ENCODE data around the gene CYP27C1. TPM values are rescaled to one million over a fixed set of nuclear protein-coding genes. Genes with fewer than 3 reads are reported as not detected.
A peak's percentile ranks its signal among the peaks of the same experiment; 100 is the strongest.

CYP27C1 gene
- total RNA-seq, 4 donors from 2014 or later: 1.8 to 12.7 (median 2.9) TPM

GRCh38 chr2:127194447-127194846 lies 25.7 kb downstream of the CYP27C1 start:
- H3K4me3 ChIP-seq: no peak overlapping the region
- H3K27me3 ChIP-seq: no peaks in the 10 kb centered on the region
- H3K36me3 ChIP-seq: no peaks in the 10 kb centered on the region
- peak overlapping the region; percentile 60 for H3K27ac ChIP-seq
- H3K9me3 ChIP-seq: no peaks in the 10 kb centered on the region
- 83% methylated on average over 6 of the region's 6 CpGs for WGBS
- peaks cover 13% of the 10 kb centered on the region for H3K4me1 ChIP-seq
- TF ChIP-seq POLR2AphosphoS5 (IDR thresholded peaks at IDR 0.05) (no peak), EP300 (IDR thresholded peaks at IDR 0.05) (no peak)
- DNase-seq (ENCODE audit: low spot score in 2 of 2): peak in 1 of 2 donors; percentile 57

- Histone ChIP-seq H3K36me3 (no peaks in the 10 kb centered on the region), H3K4me1 (peaks cover 13% of the 10 kb centered on the region), H3K9me3 (no peaks in the 10 kb centered on the region), H3K27ac (peak overlapping the region; percentile 60), H3K27me3 (no peaks in the 10 kb centered on the region), H3K4me3 (no peak overlapping the region)
- TF ChIP-seq POLR2AphosphoS5 (IDR thresholded peaks at IDR 0.05) (no peak), CTCF (IDR thresholded peaks at IDR 0.05) (no peak), EP300 (IDR thresholded peaks at IDR 0.05) (no peak), POLR2A (IDR thresholded peaks at IDR 0.05) (no peak)
- DNase-seq (ENCODE audit: low spot score in 2 of 2): no peak
- 60% methylated on average over 5 of the region's 5 CpGs for WGBS
Measured at GRCh38 chr2:127193967-127194280, 26.2 kb downstream of the CYP27C1 start.

- Histone ChIP-seq H3K27me3 (no peaks in the 10 kb centered on the region), H3K4me1 (peaks cover 13% of the 10 kb centered on the region), H3K9me3 (no peaks in the 10 kb centered on the region), H3K27ac (peak overlapping the region; percentile 50), H3K4me3 (no peak overlapping the region), H3K36me3 (no peaks in the 10 kb centered on the region)
- peak in 1 of 2 donors; percentile 73 for DNase-seq (ENCODE audit: low spot score in 2 of 2)
- no peak for TF ChIP-seq CTCF (IDR thresholded peaks at IDR 0.05)
- no peak for TF ChIP-seq POLR2A (IDR thresholded peaks at IDR 0.05)
- 69% methylated on average over 24 of the region's 26 CpGs for WGBS
Measured at GRCh38 chr2:127193164-127193966, 26.7 kb downstream of the CYP27C1 start.

- WGBS: 89% methylated on average over 12 of the region's 13 CpGs
- DNase-seq (ENCODE audit: low spot score in 2 of 2): peak in 1 of 2 donors; percentile 69
- no peak overlapping the region for H3K27ac ChIP-seq
Measured at GRCh38 chr2:127191331-127192219, 28.5 kb downstream of the CYP27C1 start.

GRCh38 chr2:127188797-127189196 lies 31.3 kb downstream of the CYP27C1 start:
- no peaks in the 10 kb centered on the region for H3K27me3 ChIP-seq
- H3K27ac ChIP-seq: no peak overlapping the region
- TF ChIP-seq EP300 (IDR thresholded peaks at IDR 0.05): no peak
- no peak for TF ChIP-seq POLR2A (IDR thresholded peaks at IDR 0.05)
- no peak for TF ChIP-seq CTCF (IDR thresholded peaks at IDR 0.05)
- no peak for TF ChIP-seq POLR2AphosphoS5 (IDR thresholded peaks at IDR 0.05)
- H3K9me3 ChIP-seq: no peaks in the 10 kb centered on the region
- peaks cover 7% of the 10 kb centered on the region for H3K4me1 ChIP-seq
- peak in 1 of 2 donors; percentile 40 for DNase-seq (ENCODE audit: low spot score in 2 of 2)
- no peaks in the 10 kb centered on the region for H3K36me3 ChIP-seq
- no peak overlapping the region for H3K4me3 ChIP-seq
- 92% methylated on average over 8 of the region's 8 CpGs for WGBS

More at GRCh38 chr2:127191331-127192219, 28.5 kb downstream of the CYP27C1 start:
- TF ChIP-seq POLR2A (IDR thresholded peaks at IDR 0.05): no peak
- no peaks in the 10 kb centered on the region for H3K9me3 ChIP-seq
- no peaks in the 10 kb centered on the region for H3K27me3 ChIP-seq
- peaks cover 13% of the 10 kb centered on the region for H3K4me1 ChIP-seq
- H3K36me3 ChIP-seq: no peaks in the 10 kb centered on the region
- no peak overlapping the region for H3K4me3 ChIP-seq

GRCh38 chr2:127187831-127188230 lies 32.3 kb downstream of the CYP27C1 start:
- no peaks in the 10 kb centered on the region for H3K27me3 ChIP-seq

More at GRCh38 chr2:127187831-127188230, 32.3 kb downstream of the CYP27C1 start:
- Histone ChIP-seq H3K4me1 (no peaks in the 10 kb centered on the region), H3K36me3 (no peaks in the 10 kb centered on the region), H3K27ac (no peak overlapping the region), H3K9me3 (no peaks in the 10 kb centered on the region), H3K4me3 (no peak overlapping the region)
- TF ChIP-seq EP300 (IDR thresholded peaks at IDR 0.05) (no peak), CTCF (IDR thresholded peaks at IDR 0.05) (no peak), POLR2AphosphoS5 (IDR thresholded peaks at IDR 0.05) (no peak), POLR2A (IDR thresholded peaks at IDR 0.05) (no peak)
- peak in 1 of 2 donors; percentile 70 for DNase-seq (ENCODE audit: low spot score in 2 of 2)
- WGBS: 90% methylated on average over 10 of the region's 10 CpGs
